ENCODE measurements around the gene ERICH4. TPM values are rescaled to one million over a fixed set of nuclear protein-coding genes. Genes with fewer than 3 reads are reported as not detected.

ERICH4 gene
- total RNA-seq, 1 donor = not detected

- H4K20me1 ChIP-seq (ENCODE audit: insufficient read depth, low read length) = no peaks in the 10 kb centered on the region
- no peaks in the 10 kb centered on the region for H3K4me1 ChIP-seq (ENCODE audit: insufficient read depth, low read length)
- H3K4me2 ChIP-seq (ENCODE audit: insufficient read depth, low read length) = no peak overlapping the region
- TF ChIP-seq CTCF (IDR thresholded peaks at IDR 0.05; ENCODE audit: extremely low read depth, low read depth, low read length) = no peak
- H3K36me3 ChIP-seq (ENCODE audit: insufficient read depth, low read length) = no peaks in the 10 kb centered on the region
- no peak overlapping the region for H3K27ac ChIP-seq (ENCODE audit: low read depth, low read length)
- DNase-seq (ENCODE audit: insufficient read length, low spot score, missing footprints) = peak; percentile 14
- H3K27me3 ChIP-seq (ENCODE audit: insufficient read depth, low read length) = peaks cover 8% of the 10 kb centered on the region
- H3K4me3 ChIP-seq (ENCODE audit: insufficient read depth, low read length) = no peak overlapping the region
- H3K79me2 ChIP-seq (ENCODE audit: insufficient read depth, low read length) = no peaks in the 10 kb centered on the region
- H2AFZ ChIP-seq (ENCODE audit: low read length) = no peak overlapping the region
- no peaks in the 10 kb centered on the region for H3K9me3 ChIP-seq (ENCODE audit: low read depth, low read length)
These were observed 35.2 kb downstream of the ERICH4 start for GRCh38 chr19:41478171-41478570.

GRCh38 chr19:41478875-41479756 is 36.2 kb downstream of the ERICH4 start:
- Histone ChIP-seq H2AFZ (ENCODE audit: low read length) (no peak overlapping the region), H3K4me2 (ENCODE audit: insufficient read depth, low read length) (no peak overlapping the region)
- no peak for TF ChIP-seq CTCF (IDR thresholded peaks at IDR 0.05; ENCODE audit: extremely low read depth, low read depth, low read length)

GRCh38 chr19:41479757-41480191 is 36.8 kb downstream of the ERICH4 start:
- TF ChIP-seq CTCF (IDR thresholded peaks at IDR 0.05; ENCODE audit: extremely low read depth, low read depth, low read length) = no peak
- H3K79me2 ChIP-seq (ENCODE audit: insufficient read depth, low read length) = no peaks in the 10 kb centered on the region
- no peak overlapping the region for H3K4me3 ChIP-seq (ENCODE audit: insufficient read depth, low read length)
- no peak overlapping the region for H2AFZ ChIP-seq (ENCODE audit: low read length)
- no peak for DNase-seq (ENCODE audit: insufficient read length, low spot score, missing footprints)
- H3K4me2 ChIP-seq (ENCODE audit: insufficient read depth, low read length) = no peak overlapping the region
- H3K9me3 ChIP-seq (ENCODE audit: low read depth, low read length) = no peaks in the 10 kb centered on the region
- peaks cover 8% of the 10 kb centered on the region for H3K27me3 ChIP-seq (ENCODE audit: insufficient read depth, low read length)
- no peaks in the 10 kb centered on the region for H3K4me1 ChIP-seq (ENCODE audit: insufficient read depth, low read length)
- no peaks in the 10 kb centered on the region for H3K36me3 ChIP-seq (ENCODE audit: insufficient read depth, low read length)
- H4K20me1 ChIP-seq (ENCODE audit: insufficient read depth, low read length) = no peaks in the 10 kb centered on the region
- H3K27ac ChIP-seq (ENCODE audit: low read depth, low read length) = no peak overlapping the region

More at GRCh38 chr19:41478875-41479756, 36.2 kb downstream of the ERICH4 start:
- Histone ChIP-seq H3K9me3 (ENCODE audit: low read depth, low read length) (no peaks in the 10 kb centered on the region), H3K4me1 (ENCODE audit: insufficient read depth, low read length) (no peaks in the 10 kb centered on the region), H3K27me3 (ENCODE audit: insufficient read depth, low read length) (peaks cover 8% of the 10 kb centered on the region), H4K20me1 (ENCODE audit: insufficient read depth, low read length) (no peaks in the 10 kb centered on the region), H3K36me3 (ENCODE audit: insufficient read depth, low read length) (no peaks in the 10 kb centered on the region), H3K27ac (ENCODE audit: low read depth, low read length) (no peak overlapping the region), H3K79me2 (ENCODE audit: insufficient read depth, low read length) (no peaks in the 10 kb centered on the region), H3K4me3 (ENCODE audit: insufficient read depth, low read length) (no peak overlapping the region)
- DNase-seq (ENCODE audit: insufficient read length, low spot score, missing footprints) = no peak

- H3K27ac ChIP-seq (ENCODE audit: low read depth, low read length) = no peak overlapping the region
- H2AFZ ChIP-seq (ENCODE audit: low read length) = no peak overlapping the region
- TF ChIP-seq CTCF (IDR thresholded peaks at IDR 0.05; ENCODE audit: extremely low read depth, low read depth, low read length) = no peak
- H4K20me1 ChIP-seq (ENCODE audit: insufficient read depth, low read length) = no peaks in the 10 kb centered on the region
- no peaks in the 10 kb centered on the region for H3K9me3 ChIP-seq (ENCODE audit: low read depth, low read length)
- no peaks in the 10 kb centered on the region for H3K4me1 ChIP-seq (ENCODE audit: insufficient read depth, low read length)
- DNase-seq (ENCODE audit: insufficient read length, low spot score, missing footprints) = no peak
- H3K4me3 ChIP-seq (ENCODE audit: insufficient read depth, low read length) = no peak overlapping the region
- peaks cover 8% of the 10 kb centered on the region for H3K27me3 ChIP-seq (ENCODE audit: insufficient read depth, low read length)
- no peaks in the 10 kb centered on the region for H3K36me3 ChIP-seq (ENCODE audit: insufficient read depth, low read length)
- H3K4me2 ChIP-seq (ENCODE audit: insufficient read depth, low read length) = no peak overlapping the region
- H3K79me2 ChIP-seq (ENCODE audit: insufficient read depth, low read length) = no peaks in the 10 kb centered on the region
These were observed 37.4 kb downstream of the ERICH4 start for GRCh38 chr19:41480336-41480735.

Measured in osteoblast (primary cell).